GM18508 (cell line): ENCODE results near the gene POLR3C.

Experiments used
- ATAC-seq: cut with Tn5 transposase; IDR thresholded peaks from one replicate; pipeline ENCODE4 v1.9.1; 2021; ENCODE audit warnings: moderate number of reproducible peaks; ENCODE audit not compliant: insufficient read depth, unreplicated experiment

POLR3C gene

GRCh38 chr1:145863282-145864018 is 39.5 kb downstream of the POLR3C start:
- no peak for ATAC-seq

GRCh38 chr1:145868232-145868631 is 44.2 kb downstream of the POLR3C start:
- no peak for ATAC-seq

GRCh38 chr1:145871994-145872924 is 48.3 kb downstream of the POLR3C start:
- no peak for ATAC-seq

GRCh38 chr1:145874646-145875045 is 50.6 kb downstream of the POLR3C start:
- no peak for ATAC-seq

GRCh38 chr1:145877923-145878486 is 54.0 kb downstream of the POLR3C start:
- ATAC-seq = no peak

GRCh38 chr1:145878724-145879123 is 54.7 kb downstream of the POLR3C start:
- no peak for ATAC-seq

- ATAC-seq = no peak
These were observed 55.8 kb downstream of the POLR3C start for GRCh38 chr1:145879775-145880174.

- ATAC-seq = no peak
These were observed 60.7 kb downstream of the POLR3C start for GRCh38 chr1:145884675-145885074.

GRCh38 chr1:145885738-145886287 is 61.8 kb downstream of the POLR3C start, which contains the start of gene ANKRD35:
Gene ANKRD35, minus strand, starts transcription at chr1:145885866. Its CDS starts 108 bp downstream, at chr1:145885758.
- peak; percentile 80 for ATAC-seq

- no peak for ATAC-seq
These were observed 62.4 kb downstream of the POLR3C start for GRCh38 chr1:145886390-145886789.

- ATAC-seq = no peak
These were observed 62.8 kb downstream of the POLR3C start for GRCh38 chr1:145886816-145887215.

GRCh38 chr1:145887631-145888030 is 63.6 kb downstream of the POLR3C start:
- ATAC-seq = no peak

- ATAC-seq = no peak
These were observed 65.7 kb downstream of the POLR3C start for GRCh38 chr1:145889722-145890121.

GRCh38 chr1:145891143-145891542 is 67.1 kb downstream of the POLR3C start:
- ATAC-seq = no peak

- ATAC-seq = no peak
These were observed 67.8 kb downstream of the POLR3C start for GRCh38 chr1:145891587-145892485.

- no peak for ATAC-seq
These were observed 68.6 kb downstream of the POLR3C start for GRCh38 chr1:145892486-145893087.

- no peak for ATAC-seq
These were observed 69.5 kb downstream of the POLR3C start for GRCh38 chr1:145893306-145894055.
